OCI-LY7 (cell line): ENCODE measurements around the gene AQP12A. TPM values are rescaled to one million over a fixed set of nuclear protein-coding genes. Genes with fewer than 3 reads are reported as not detected.

ENCODE experiments used
- BruUV-seq: library from RNA; stranded (reverse); fragments of 400-500 nt; replicated peaks from 2 replicates; lab custom pipeline; 2021; lab: Mats Ljungman, UMichigan
- CTCF ChIA-PET: fragments of 300-600 bp; sonication (Branson Sonifier 250); formaldehyde crosslinking; loops from one replicate; lab custom pipeline; 2022; ENCODE audit warnings: antibody characterized with exemption; ENCODE audit not compliant: unreplicated experiment; lab: Charles Lee
- POLR2A ChIA-PET: fragments of 300-600 bp; sonication (Branson Sonifier 250); formaldehyde crosslinking; loops from one replicate; lab custom pipeline; 2022; ENCODE audit warnings: antibody characterized with exemption; lab: Charles Lee
- DNase-seq: peaks from one replicate; pipeline ENCODE4 v3.0.0-alpha.2; 2015; ENCODE audit warnings: low spot score
- H2AFZ ChIP-seq: fragments of 200-600 bp; sonication (generic), shearing (Covaris generic); 2 replicates; pipeline ENCODE4 v1.6.1; 2014; ENCODE audit warnings: mild to moderate bottlenecking, antibody characterized with exemption, low read length, moderate library complexity
- H3K27ac ChIP-seq: fragments of 200-600 bp; sonication (generic); 2 replicates; pipeline ENCODE4 v1.5.1; 2014; ENCODE audit warnings: mixed run types, low read depth, mild to moderate bottlenecking, moderate library complexity, low read length, inconsistent platforms; ENCODE audit not compliant: poor library complexity, severe bottlenecking
- H3K36me3 ChIP-seq: fragments of 200-600 bp; sonication (generic); 2 replicates; pipeline ENCODE4 v1.6.1; 2014; ENCODE audit warnings: mild to moderate bottlenecking, antibody characterized with exemption, low read length, moderate library complexity, mixed read lengths; ENCODE audit not compliant: insufficient read depth
- H3K4me1 ChIP-seq: fragments of 200-600 bp; sonication (generic); 2 replicates; pipeline ENCODE4 v1.5.1; 2014; ENCODE audit warnings: mild to moderate bottlenecking, low read length; ENCODE audit not compliant: insufficient read depth, poor library complexity, severe bottlenecking
- H3K4me2 ChIP-seq: fragments of 200-600 bp; sonication (generic); 2 replicates; pipeline ENCODE4 v1.6.1; 2014; ENCODE audit warnings: mild to moderate bottlenecking, low read length
- H3K4me3 ChIP-seq: fragments of 200-600 bp; sonication (generic); 2 replicates; pipeline ENCODE4 v1.5.1; 2014; ENCODE audit warnings: mild to moderate bottlenecking, low read depth, low read length; ENCODE audit not compliant: poor library complexity, severe bottlenecking
- H3K79me2 ChIP-seq: fragments of 200-600 bp; sonication (generic); 2 replicates; pipeline ENCODE4 v1.6.1; 2016; ENCODE audit warnings: low read depth, mild to moderate bottlenecking, low read length, moderate library complexity, mixed read lengths; ENCODE audit not compliant: insufficient read depth
- H3K9me2 ChIP-seq: fragments of 200-600 bp; sonication (generic); 2 replicates; pipeline ENCODE4 v1.6.1; 2016; ENCODE audit warnings: mild to moderate bottlenecking, low read length, mixed read lengths; ENCODE audit not compliant: insufficient read depth
- H3K9me3 ChIP-seq: fragments of 200-600 bp; sonication (generic); 2 replicates; pipeline ENCODE4 v1.6.1; 2014; ENCODE audit warnings: mild to moderate bottlenecking, mixed run types, low read length, mixed read lengths
- H4K20me1 ChIP-seq: fragments of 200-600 bp; sonication (generic); 2 replicates; pipeline ENCODE4 v1.6.1; 2014; ENCODE audit warnings: mild to moderate bottlenecking, antibody characterized with exemption, low read length, moderate library complexity, mixed read lengths; ENCODE audit not compliant: insufficient read depth
- CTCF ChIP-seq: fragments of 200-600 bp; sonication (generic); conservative IDR thresholded peaks from 2 replicates; pipeline ENCODE4 v1.5.1; 2014; ENCODE audit warnings: mild to moderate bottlenecking, antibody characterized with exemption, low read length, moderate library complexity, mixed read lengths
- EZH2phosphoT487 ChIP-seq: fragments of 200-600 bp; sonication (generic); IDR thresholded peaks from 2 replicates; pipeline ENCODE4 v1.6.1; 2018; ENCODE audit warnings: low read depth, borderline replicate concordance, mild to moderate bottlenecking, mixed run types, antibody characterized with exemption, low read length, moderate library complexity, mixed read lengths
- intact Hi-C: fragments of 100-400 bp; cut with micrococcal nuclease; formaldehyde crosslinking; loops from one replicate; pipeline ENCODE4 v1.10.0; 2022; ENCODE audit not compliant: unreplicated experiment
- total RNA-seq, 2 experiments: library from RNA; depleted of rRNA in 1 of 2; stranded (reverse); fragments of >200 nt in 1 of 2; shearing (Covaris generic) in 1 of 2; gene quantifications; 2 replicates each; pipeline ENCODE4 v1.2.3, GENCODE V29; 2014 to 2022

Gene AQP12A
- total RNA-seq, 2 experiments from 2014 or later: not detected

DNA sequence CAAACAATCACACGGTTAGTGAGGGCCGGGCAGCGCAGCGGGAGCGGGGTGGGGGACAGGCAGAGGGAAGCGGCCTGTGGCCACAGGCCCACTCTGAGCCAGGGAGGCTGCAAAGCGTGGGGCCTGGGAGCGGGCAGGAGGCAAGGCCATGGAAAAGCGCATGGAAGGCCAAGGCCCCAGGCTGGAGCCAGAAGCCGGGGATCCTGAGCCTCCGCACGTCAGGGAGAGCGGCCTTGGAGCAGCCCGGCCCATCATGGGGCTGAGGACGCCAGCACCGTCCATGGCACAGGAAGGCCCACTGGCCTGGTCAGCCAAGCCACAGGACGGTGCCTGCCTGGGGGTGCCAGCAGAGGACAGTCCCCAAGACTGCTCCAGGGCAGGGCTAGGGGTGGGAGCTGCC is 43.1 kb downstream of the AQP12A start:
- no peak for DNase-seq
- BruUV-seq: no TSS peak
- CTCF ChIA-PET: no interaction called here

DNA sequence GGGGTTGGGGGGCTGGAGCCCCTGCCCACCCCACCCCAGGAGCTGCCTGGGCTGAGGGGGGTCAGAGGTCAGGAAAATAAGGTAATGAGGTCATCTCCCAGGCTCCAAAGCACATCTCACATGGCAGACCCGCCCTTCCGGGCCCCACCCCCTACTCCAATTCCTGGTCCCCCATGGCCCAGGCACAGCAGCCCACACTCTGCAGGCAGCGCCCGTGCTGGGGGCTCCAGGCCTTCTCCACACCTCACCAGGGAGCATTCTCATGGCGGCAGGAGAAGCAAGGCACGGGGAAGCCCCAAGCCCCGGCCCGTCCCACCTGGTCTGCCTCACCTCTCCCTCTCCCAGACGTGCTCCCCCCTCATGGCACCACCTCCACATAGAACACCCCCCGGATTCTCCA is 43.8 kb downstream of the AQP12A start:
- H2AFZ ChIP-seq: no peak overlapping the region
- H3K4me2 ChIP-seq: no peak overlapping the region
- DNase-seq: no peak
- no peaks in the 10 kb centered on the region for H3K4me1 ChIP-seq
- POLR2A ChIA-PET: no interaction called here
- H3K9me2 ChIP-seq: no peaks in the 10 kb centered on the region
- no peak overlapping the region for H3K4me3 ChIP-seq
- BruUV-seq: no TSS peak
- intact Hi-C loops: no loop called here
- H3K27ac ChIP-seq: no peak overlapping the region
- no peaks in the 10 kb centered on the region for H3K79me2 ChIP-seq
- CTCF ChIA-PET: no interaction called here
- TF ChIP-seq EZH2phosphoT487: no peak
- TF ChIP-seq CTCF: no peak
- H3K9me3 ChIP-seq: no peaks in the 10 kb centered on the region
- no peaks in the 10 kb centered on the region for H3K36me3 ChIP-seq
- no peaks in the 10 kb centered on the region for H4K20me1 ChIP-seq

More for the DNA sequence above, 43.1 kb downstream of the AQP12A start:
- no peaks in the 10 kb centered on the region for H3K4me1 ChIP-seq
- no peaks in the 10 kb centered on the region for H3K79me2 ChIP-seq
- no peaks in the 10 kb centered on the region for H3K9me3 ChIP-seq
- POLR2A ChIA-PET: no interaction called here
- no peak overlapping the region for H3K27ac ChIP-seq
- TF ChIP-seq CTCF (no peak), EZH2phosphoT487 (no peak)
- H4K20me1 ChIP-seq: no peaks in the 10 kb centered on the region
- no peaks in the 10 kb centered on the region for H3K9me2 ChIP-seq
- intact Hi-C loops: no loop called here
- no peak overlapping the region for H3K4me2 ChIP-seq
- no peaks in the 10 kb centered on the region for H3K36me3 ChIP-seq
- no peak overlapping the region for H2AFZ ChIP-seq
- no peak overlapping the region for H3K4me3 ChIP-seq

DNA sequence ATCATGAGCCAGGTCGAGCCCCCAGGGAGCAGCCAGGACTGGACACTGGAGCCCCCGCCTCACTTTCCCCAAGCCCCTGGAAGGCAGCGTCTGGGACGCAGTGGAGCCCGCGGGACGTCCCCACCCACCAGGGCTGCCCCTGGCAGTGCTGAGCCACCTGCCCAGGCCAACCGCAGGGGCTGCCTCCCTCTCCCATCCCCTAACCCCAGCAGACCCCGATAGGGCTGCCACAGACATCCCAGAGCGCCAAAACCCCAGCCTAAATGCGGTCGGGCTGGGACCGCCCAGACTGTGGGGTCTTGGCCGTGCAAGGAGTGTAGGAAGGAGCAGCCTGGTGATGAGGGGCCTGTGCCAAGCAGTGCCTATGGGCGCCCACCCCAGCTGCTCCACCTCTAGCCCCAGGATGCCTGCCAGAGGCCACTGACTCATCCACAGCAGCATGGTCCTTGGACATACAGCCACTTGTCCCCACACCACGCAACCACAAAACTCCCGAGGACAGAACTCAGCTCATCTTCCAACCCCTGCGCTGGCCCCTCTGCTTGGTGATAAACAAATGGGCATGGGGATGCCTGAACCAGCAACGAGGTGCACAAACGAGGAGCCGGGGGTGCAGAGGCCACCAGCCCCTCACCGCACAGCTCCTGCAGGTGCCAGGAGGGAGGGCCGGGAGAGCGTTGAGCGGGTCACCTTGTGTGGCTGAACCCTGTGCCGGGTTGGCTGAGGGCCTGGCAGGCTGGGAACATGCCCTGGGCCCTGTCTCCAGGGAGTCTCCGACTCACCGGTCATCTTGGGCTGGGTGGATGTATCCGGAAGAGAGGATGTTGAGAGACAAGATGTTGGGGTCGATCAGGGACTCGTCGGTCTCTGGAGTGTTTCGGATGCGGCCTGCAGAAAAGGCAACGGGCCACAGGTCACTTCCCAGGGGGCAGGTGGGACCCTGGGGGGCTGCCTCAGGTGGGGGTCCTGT is 44.9 kb downstream of the AQP12A start:
- Histone ChIP-seq H3K4me2 (no peak overlapping the region), H3K27ac (no peak overlapping the region), H3K4me3 (no peak overlapping the region), H3K36me3 (no peaks in the 10 kb centered on the region), H4K20me1 (no peaks in the 10 kb centered on the region), H3K9me2 (no peaks in the 10 kb centered on the region), H3K4me1 (no peaks in the 10 kb centered on the region), H3K79me2 (no peaks in the 10 kb centered on the region), H2AFZ (no peak overlapping the region), H3K9me3 (no peaks in the 10 kb centered on the region)
- intact Hi-C loops: no loop called here
- CTCF ChIA-PET: no interaction called here
- TF ChIP-seq CTCF (no peak), EZH2phosphoT487 (no peak)
- no peak for DNase-seq
- BruUV-seq: no TSS peak
- POLR2A ChIA-PET: no interaction called here
